GM19099 (cell line): ENCODE measurements around the gene KIFAP3.

Source experiments
- POLR2A ChIP-seq: IDR thresholded peaks from 3 replicates; pipeline ENCODE4 v1.6.1; 2011; ENCODE audit warnings: low read depth; ENCODE audit not compliant: insufficient read length; ENCODE audit errors: extremely low read depth

The KIFAP3 gene

GRCh38 chr1:170067253-170067819, 7.2 kb downstream of the KIFAP3 start:
- TF ChIP-seq POLR2A = no peak

- no peak for TF ChIP-seq POLR2A
Observed at GRCh38 chr1:170064821-170065220, 9.7 kb downstream of the KIFAP3 start.

- TF ChIP-seq POLR2A = no peak
Observed at GRCh38 chr1:170063109-170063826, 11.2 kb downstream of the KIFAP3 start.

- no peak for TF ChIP-seq POLR2A
Observed at GRCh38 chr1:170049176-170049800, 25.2 kb downstream of the KIFAP3 start.

GRCh38 chr1:170048515-170048914, 26.0 kb downstream of the KIFAP3 start:
- TF ChIP-seq POLR2A = no peak

GRCh38 chr1:170044187-170044586, 30.3 kb downstream of the KIFAP3 start:
- TF ChIP-seq POLR2A = no peak

GRCh38 chr1:170041423-170042192, 32.9 kb downstream of the KIFAP3 start:
- TF ChIP-seq POLR2A = no peak

- TF ChIP-seq POLR2A = no peak
Observed at GRCh38 chr1:170032531-170033280, 41.8 kb downstream of the KIFAP3 start.

- TF ChIP-seq POLR2A = no peak
Observed at GRCh38 chr1:170030212-170030611, 44.3 kb downstream of the KIFAP3 start.

GRCh38 chr1:170027760-170028159, 46.7 kb downstream of the KIFAP3 start:
- TF ChIP-seq POLR2A = no peak

- TF ChIP-seq POLR2A = no peak
Observed at GRCh38 chr1:170020859-170021258, 53.6 kb downstream of the KIFAP3 start.

GRCh38 chr1:170017478-170017877, 57.0 kb downstream of the KIFAP3 start:
- no peak for TF ChIP-seq POLR2A

- no peak for TF ChIP-seq POLR2A
Observed at GRCh38 chr1:170012920-170013319, 61.6 kb downstream of the KIFAP3 start.

- TF ChIP-seq POLR2A = no peak
Observed at GRCh38 chr1:170010443-170010842, 64.1 kb downstream of the KIFAP3 start.

GRCh38 chr1:170009551-170009950, 64.9 kb downstream of the KIFAP3 start:
- TF ChIP-seq POLR2A = no peak

- TF ChIP-seq POLR2A = no peak
Observed at GRCh38 chr1:170001266-170001665, 73.2 kb downstream of the KIFAP3 start.

GRCh38 chr1:169999761-170000160, 74.7 kb downstream of the KIFAP3 start:
- no peak for TF ChIP-seq POLR2A
